HPDE6-E6E7 (cell line): ENCODE results near the gene PNMA6E.

Source experiments
- DNase-seq: peaks from one replicate; pipeline ENCODE4 v3.0.0; 2011; ENCODE audit warnings: missing footprints; ENCODE audit errors: extremely low spot score

PNMA6E gene

GRCh38 chrX:153435845-153436244, 34.7 kb upstream of the PNMA6E start:
- DNase-seq, result no peak

GRCh38 chrX:153434801-153435200, 33.7 kb upstream of the PNMA6E start:
- no peak for DNase-seq

- DNase-seq, result no peak
These were observed 32.7 kb upstream of the PNMA6E start for GRCh38 chrX:153433781-153434285.

- DNase-seq, result no peak
These were observed 32.1 kb upstream of the PNMA6E start for GRCh38 chrX:153433161-153433680.

- DNase-seq, result no peak
These were observed 29.6 kb upstream of the PNMA6E start for GRCh38 chrX:153430796-153431195.

GRCh38 chrX:153426204-153426603, 25.1 kb upstream of the PNMA6E start:
- no peak for DNase-seq

GRCh38 chrX:153423652-153424051, 22.5 kb upstream of the PNMA6E start:
- DNase-seq, result no peak

- no peak for DNase-seq
These were observed 20.7 kb upstream of the PNMA6E start for GRCh38 chrX:153421856-153422255.

GRCh38 chrX:153420851-153421599, 19.9 kb upstream of the PNMA6E start:
- no peak for DNase-seq

GRCh38 chrX:153417637-153418036, 16.5 kb upstream of the PNMA6E start:
- no peak for DNase-seq

GRCh38 chrX:153416781-153417450, 15.8 kb upstream of the PNMA6E start:
- DNase-seq, result no peak

GRCh38 chrX:153414856-153415510, 13.8 kb upstream of the PNMA6E start:
- DNase-seq, result no peak

- DNase-seq, result no peak
These were observed 12.6 kb upstream of the PNMA6E start for GRCh38 chrX:153413731-153414130.

- no peak for DNase-seq
These were observed 11.9 kb upstream of the PNMA6E start for GRCh38 chrX:153412746-153413720.

GRCh38 chrX:153411988-153412574, 10.9 kb upstream of the PNMA6E start:
- DNase-seq, result no peak

GRCh38 chrX:153411255-153411987, 10.3 kb upstream of the PNMA6E start, which contains the start of gene ZFP92:
TSS of gene ZFP92 (plus strand) at chrX:153411472. CDS start at chrX:153418323, 6,851 bp downstream.
- no peak for DNase-seq

- no peak for DNase-seq
These were observed 9.7 kb upstream of the PNMA6E start for GRCh38 chrX:153410888-153411254.

- DNase-seq, result no peak
These were observed 9.2 kb upstream of the PNMA6E start for GRCh38 chrX:153410373-153410772.

GRCh38 chrX:153409414-153410101, 8.4 kb upstream of the PNMA6E start:
- DNase-seq, result no peak
